Neural progenitor cell (in vitro differentiated cells): ENCODE results near the gene SMARCC2. TPM values are rescaled to one million over a fixed set of nuclear protein-coding genes. Genes with fewer than 3 reads are reported as not detected.

Experiments
- DNase-seq: peaks from one replicate; pipeline ENCODE4 v3.0.0-alpha.2; 2016; ENCODE audit warnings: low spot score
- H2AFZ ChIP-seq: fragments of 200-600 bp; sonication (generic); replicated peaks from 2 replicates; pipeline ENCODE4 v1.6.1; 2016; ENCODE audit warnings: antibody characterized with exemption
- H3F3A ChIP-seq: fragments of 200-600 bp; sonication (generic); 2 replicates; pipeline ENCODE4 v1.6.1; 2016; ENCODE audit warnings: antibody characterized with exemption, low read depth
- H3K27ac ChIP-seq: fragments of 200-600 bp; sonication (generic); 2 replicates; pipeline ENCODE4 v1.5.1; 2016; ENCODE audit warnings: mild to moderate bottlenecking
- H3K27me3 ChIP-seq: fragments of 200-600 bp; sonication (generic); 2 replicates; pipeline ENCODE4 v1.6.1; 2016; ENCODE audit warnings: mild to moderate bottlenecking, moderate library complexity
- H3K36me3 ChIP-seq: fragments of 200-600 bp; sonication (generic); 2 replicates; pipeline ENCODE4 v1.5.1; 2016
- H3K4me1 ChIP-seq: fragments of 200-600 bp; sonication (generic); 2 replicates; pipeline ENCODE4 v1.6.1; 2016; ENCODE audit warnings: mixed run types
- H3K4me2 ChIP-seq: fragments of 200-600 bp; sonication (generic); 2 replicates; pipeline ENCODE4 v1.6.1; 2016
- H3K4me3 ChIP-seq: fragments of 200-600 bp; sonication (generic); 2 replicates; pipeline ENCODE4 v1.5.1; 2016
- H3K79me2 ChIP-seq: fragments of 200-600 bp; sonication (generic); 2 replicates; pipeline ENCODE4 v1.6.1; 2016; ENCODE audit warnings: low read depth
- H3K9ac ChIP-seq: fragments of 200-600 bp; sonication (generic); 2 replicates; pipeline ENCODE4 v1.6.1; 2016
- H3K9me3 ChIP-seq: fragments of 200-600 bp; sonication (generic); 2 replicates; pipeline ENCODE4 v1.5.1; 2016; ENCODE audit warnings: low read depth
- H4K20me1 ChIP-seq: fragments of 200-600 bp; sonication (generic); 2 replicates; pipeline ENCODE4 v1.6.1; 2016; ENCODE audit warnings: low read depth
- H3K27ac Mint-ChIP-seq: 3 replicates; pipeline ENCODE4 v1.8.0; 2021; ENCODE audit warnings: mixed read lengths
- H3K27me3 Mint-ChIP-seq: 2 replicates; pipeline ENCODE4 v1.8.0; 2022; ENCODE audit warnings: low read depth, mild to moderate bottlenecking, inconsistent platforms, moderate library complexity, mixed read lengths; ENCODE audit not compliant: insufficient read depth
- H3K36me3 Mint-ChIP-seq: 3 replicates; pipeline ENCODE4 v1.8.0; 2021; ENCODE audit warnings: mixed read lengths
- H3K4me1 Mint-ChIP-seq: 3 replicates; pipeline ENCODE4 v1.8.0; 2021; ENCODE audit warnings: mixed read lengths
- H3K4me3 Mint-ChIP-seq: 3 replicates; pipeline ENCODE4 v1.8.0; 2021; ENCODE audit warnings: mild to moderate bottlenecking, moderate library complexity, mixed read lengths
- H3K9me3 Mint-ChIP-seq: 3 replicates; pipeline ENCODE4 v1.8.0; 2020; ENCODE audit warnings: mixed read lengths
- EZH2 ChIP-seq: fragments of 200-600 bp; sonication (generic); IDR thresholded peaks from 2 replicates; pipeline ENCODE4 v1.6.1; 2017; ENCODE audit warnings: antibody characterized with exemption, mild to moderate bottlenecking, moderate library complexity
- EZH2phosphoT487 ChIP-seq: fragments of 200-600 bp; sonication (generic); IDR thresholded peaks from 2 replicates; pipeline ENCODE4 v1.6.1; 2017; ENCODE audit warnings: antibody characterized with exemption
- total RNA-seq: library from RNA; depleted of rRNA; stranded (reverse); fragments of >200 nt; gene quantifications from 2 replicates; pipeline ENCODE4 v1.2.3, GENCODE V29; 2015; ENCODE audit warnings: low replicate concordance
- TF ChIP-seq, protein P1 (sequence below): fragments of 200-600 bp; sonication (generic); IDR thresholded peaks from 2 replicates; pipeline ENCODE4 v1.5.1; 2017; ENCODE audit warnings: antibody characterized with exemption, mild to moderate bottlenecking

The SMARCC2 gene
- total RNA-seq, 1 donor from 2014 or later = 103 TPM

DNA sequence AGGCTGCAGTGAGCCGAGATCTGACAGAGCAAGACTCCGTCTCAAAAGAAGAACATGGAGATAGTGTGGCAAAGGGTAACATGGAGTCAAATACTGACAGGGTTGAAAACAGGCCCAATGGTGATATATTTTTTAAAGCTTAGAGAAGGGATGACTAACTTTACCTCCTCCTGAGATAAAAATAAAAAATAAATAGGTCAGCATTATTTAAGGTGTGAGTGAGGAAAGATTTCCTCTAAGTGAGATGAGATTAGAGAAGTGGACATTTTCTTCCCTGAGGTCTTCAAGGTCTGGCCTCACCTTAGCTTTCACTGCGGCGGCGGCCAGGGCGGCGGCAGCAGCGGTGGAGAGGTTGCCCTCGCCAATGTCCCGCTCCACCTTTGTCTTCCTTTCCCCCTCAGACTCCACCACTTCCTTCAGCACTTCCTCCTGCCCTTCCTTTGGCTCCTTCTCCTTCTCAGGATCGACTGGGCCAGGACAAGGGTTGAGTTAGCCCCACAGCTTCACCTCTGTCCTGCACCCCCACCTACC is 20.0 kb downstream of the SMARCC2 start:
- TF ChIP-seq EZH2 = no peak
- TF ChIP-seq, protein P1, sequence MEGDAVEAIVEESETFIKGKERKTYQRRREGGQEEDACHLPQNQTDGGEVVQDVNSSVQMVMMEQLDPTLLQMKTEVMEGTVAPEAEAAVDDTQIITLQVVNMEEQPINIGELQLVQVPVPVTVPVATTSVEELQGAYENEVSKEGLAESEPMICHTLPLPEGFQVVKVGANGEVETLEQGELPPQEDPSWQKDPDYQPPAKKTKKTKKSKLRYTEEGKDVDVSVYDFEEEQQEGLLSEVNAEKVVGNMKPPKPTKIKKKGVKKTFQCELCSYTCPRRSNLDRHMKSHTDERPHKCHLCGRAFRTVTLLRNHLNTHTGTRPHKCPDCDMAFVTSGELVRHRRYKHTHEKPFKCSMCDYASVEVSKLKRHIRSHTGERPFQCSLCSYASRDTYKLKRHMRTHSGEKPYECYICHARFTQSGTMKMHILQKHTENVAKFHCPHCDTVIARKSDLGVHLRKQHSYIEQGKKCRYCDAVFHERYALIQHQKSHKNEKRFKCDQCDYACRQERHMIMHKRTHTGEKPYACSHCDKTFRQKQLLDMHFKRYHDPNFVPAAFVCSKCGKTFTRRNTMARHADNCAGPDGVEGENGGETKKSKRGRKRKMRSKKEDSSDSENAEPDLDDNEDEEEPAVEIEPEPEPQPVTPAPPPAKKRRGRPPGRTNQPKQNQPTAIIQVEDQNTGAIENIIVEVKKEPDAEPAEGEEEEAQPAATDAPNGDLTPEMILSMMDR = no peak
- Histone ChIP-seq H2AFZ (no peak overlapping the region), H3K4me3 (no peak overlapping the region), H3K9ac (no peak overlapping the region), H3K36me3 (peaks cover 11% of the 10 kb centered on the region), H3F3A (peaks cover 20% of the 10 kb centered on the region), H3K4me2 (no peak overlapping the region), H3K27ac (no peak overlapping the region), H3K79me2 (no peaks in the 10 kb centered on the region), H4K20me1 (peaks cover 10% of the 10 kb centered on the region), H3K9me3 (no peaks in the 10 kb centered on the region), H3K4me1 (no peaks in the 10 kb centered on the region), H3K27me3 (no peaks in the 10 kb centered on the region)
- no peak overlapping the region for H3K4me3 Mint-ChIP-seq
- no peaks in the 10 kb centered on the region for H3K4me1 Mint-ChIP-seq
- no peaks in the 10 kb centered on the region for H3K9me3 Mint-ChIP-seq
- no peak for DNase-seq
- no peak overlapping the region for H3K27ac Mint-ChIP-seq
- H3K27me3 Mint-ChIP-seq = peaks cover 2% of the 10 kb centered on the region
- H3K36me3 Mint-ChIP-seq = peaks cover 41% of the 10 kb centered on the region

DNA sequence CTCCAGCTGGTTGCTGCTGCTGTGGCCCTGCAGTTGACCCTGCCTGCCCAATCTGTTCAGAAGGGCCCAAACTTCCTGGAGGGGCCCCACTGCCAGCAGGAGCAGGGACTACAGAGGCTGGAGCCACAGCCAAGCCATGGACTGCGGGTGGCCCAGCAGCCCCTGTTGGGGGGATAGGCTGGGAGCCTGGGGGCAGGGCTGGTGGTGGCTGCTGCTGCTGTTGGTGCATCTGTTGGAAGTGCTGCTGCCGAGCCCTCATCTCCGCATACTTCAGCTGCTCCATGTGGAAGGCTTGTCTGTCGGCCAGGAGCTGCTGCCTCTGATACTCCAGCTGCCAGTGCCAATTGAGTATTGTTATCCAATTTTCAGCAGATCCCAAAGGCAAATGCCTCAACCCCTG is 23.9 kb downstream of the SMARCC2 start:
- Histone ChIP-seq H3K36me3 (peaks cover 4% of the 10 kb centered on the region), H3K79me2 (peaks cover 7% of the 10 kb centered on the region), H3K4me3 (no peak overlapping the region), H2AFZ (no peak overlapping the region), H3K9me3 (no peaks in the 10 kb centered on the region), H3K4me2 (no peak overlapping the region), H3K27me3 (no peaks in the 10 kb centered on the region), H3K9ac (no peak overlapping the region), H3F3A (peaks cover 56% of the 10 kb centered on the region), H4K20me1 (peaks cover 49% of the 10 kb centered on the region), H3K4me1 (peaks cover 35% of the 10 kb centered on the region), H3K27ac (no peak overlapping the region)
- Mint-ChIP-seq H3K36me3 (peaks cover 56% of the 10 kb centered on the region), H3K4me1 (peaks cover 35% of the 10 kb centered on the region), H3K9me3 (no peaks in the 10 kb centered on the region), H3K27ac (no peak overlapping the region), H3K4me3 (no peak overlapping the region), H3K27me3 (peaks cover 13% of the 10 kb centered on the region)
- TF ChIP-seq EZH2phosphoT487 = no peak
- TF ChIP-seq, protein P1 = no peak
- TF ChIP-seq EZH2 = no peak
- DNase-seq = no peak

GRCh38 chr12:56164345-56164729 is 24.9 kb downstream of the SMARCC2 start:
- no peaks in the 10 kb centered on the region for H3K9me3 Mint-ChIP-seq
- Histone ChIP-seq H3K4me2 (no peak overlapping the region), H3K79me2 (peaks cover 18% of the 10 kb centered on the region), H3K4me1 (peaks cover 45% of the 10 kb centered on the region), H4K20me1 (peaks cover 59% of the 10 kb centered on the region), H3K36me3 (peaks cover 4% of the 10 kb centered on the region), H3K9ac (no peak overlapping the region), H3F3A (peaks cover 66% of the 10 kb centered on the region), H2AFZ (no peak overlapping the region), H3K27ac (peak overlapping the region; percentile 20), H3K4me3 (no peak overlapping the region), H3K9me3 (no peaks in the 10 kb centered on the region), H3K27me3 (no peaks in the 10 kb centered on the region)
- no peak overlapping the region for H3K4me3 Mint-ChIP-seq
- no peak for DNase-seq
- H3K27ac Mint-ChIP-seq = no peak overlapping the region
- H3K4me1 Mint-ChIP-seq = peaks cover 45% of the 10 kb centered on the region
- peaks cover 14% of the 10 kb centered on the region for H3K27me3 Mint-ChIP-seq
- TF ChIP-seq EZH2phosphoT487 = no peak
- TF ChIP-seq, protein P1 = no peak
- no peak for TF ChIP-seq EZH2
- H3K36me3 Mint-ChIP-seq = peaks cover 62% of the 10 kb centered on the region
